ENCODE data around the gene APOOL. TPM values are rescaled to one million over a fixed set of nuclear protein-coding genes. Genes with fewer than 3 reads are reported as not detected.

APOOL gene
- total and polyA plus RNA-seq, 7 experiments from 2014 or later, result 6.1 to 14.8 (median 9.4) TPM

GRCh38 chrX:85024562-85024961 lies 20.9 kb downstream of the APOOL start:
- Mint-ChIP-seq H3K4me3 (no peak overlapping the region), H3K9me3 (peaks cover 0 to 7% (median 0%) of the 10 kb centered on the region in 11 donors), H3K27ac (no peak overlapping the region), H3K27me3 (no peaks in the 10 kb centered on the region), H3K4me1 (peaks cover 0 to 8% (median 2%) of the 10 kb centered on the region in 7 donors), H3K36me3 (peaks cover 0 to 35% (median 13%) of the 10 kb centered on the region in 5 donors)
- Histone ChIP-seq H3K4me1 (ENCODE audit: control insufficient read depth in 2 of 2, insufficient read depth in 2 of 2, low read length in 2 of 2) (no peaks in the 10 kb centered on the region), H3K9me3 (ENCODE audit: control insufficient read depth in 2 of 3, low read length in 3 of 3) (no peaks in the 10 kb centered on the region), H3K36me3 (ENCODE audit: control insufficient read depth in 2 of 3, insufficient read depth in 3 of 3, low read length in 3 of 3) (no peaks in the 10 kb centered on the region), H3K27ac (ENCODE audit: low read depth, low read length) (no peak overlapping the region), H3K4me3 (ENCODE audit: low read length) (no peak overlapping the region), H3K27me3 (ENCODE audit: control insufficient read depth in 2 of 2, insufficient read depth in 2 of 2, low read length in 2 of 2) (no peaks in the 10 kb centered on the region)
- no peak for ATAC-seq
- no peak for DNase-seq
- ChIA-PET CTCF (no interaction called here), POLR2A (no interaction called here)
- intact Hi-C loops (cut with micrococcal nuclease), result no loop called here

- ChIA-PET CTCF (no interaction called here), POLR2A (no interaction called here)
- H3K27ac Mint-ChIP-seq, result no peak overlapping the region
- no peaks in the 10 kb centered on the region for H3K27me3 Mint-ChIP-seq
- intact Hi-C loops (cut with micrococcal nuclease), result no loop called here
- H3K27me3 ChIP-seq (ENCODE audit: control insufficient read depth in 2 of 2, insufficient read depth in 2 of 2, low read length in 2 of 2), result no peaks in the 10 kb centered on the region
- H3K9me3 ChIP-seq (ENCODE audit: control insufficient read depth in 2 of 3, low read length in 3 of 3), result no peaks in the 10 kb centered on the region
- H3K36me3 ChIP-seq (ENCODE audit: control insufficient read depth in 2 of 3, insufficient read depth in 3 of 3, low read length in 3 of 3), result no peaks in the 10 kb centered on the region
- H3K4me3 ChIP-seq (ENCODE audit: low read length), result no peak overlapping the region
- H3K4me1 Mint-ChIP-seq, result peaks cover 0 to 8% (median 2%) of the 10 kb centered on the region in 7 donors
- peaks cover 0 to 5% (median 0%) of the 10 kb centered on the region in 11 donors for H3K9me3 Mint-ChIP-seq
- peaks cover 0 to 35% (median 13%) of the 10 kb centered on the region in 5 donors for H3K36me3 Mint-ChIP-seq
- ATAC-seq (no peak), DNase-seq (no peak)
- no peak overlapping the region for H3K4me3 Mint-ChIP-seq
- no peak overlapping the region for H3K27ac ChIP-seq (ENCODE audit: low read depth, low read length)
- no peaks in the 10 kb centered on the region for H3K4me1 ChIP-seq (ENCODE audit: control insufficient read depth in 2 of 2, insufficient read depth in 2 of 2, low read length in 2 of 2)
Measured at GRCh38 chrX:85026170-85026569, 22.5 kb downstream of the APOOL start.

GRCh38 chrX:85029043-85029442 lies 25.4 kb downstream of the APOOL start:
- no peaks in the 10 kb centered on the region for H3K9me3 ChIP-seq (ENCODE audit: control insufficient read depth in 2 of 3, low read length in 3 of 3)
- intact Hi-C loops (cut with micrococcal nuclease), result no loop called here
- no peaks in the 10 kb centered on the region for H3K4me1 ChIP-seq (ENCODE audit: control insufficient read depth in 2 of 2, insufficient read depth in 2 of 2, low read length in 2 of 2)
- H3K27me3 ChIP-seq (ENCODE audit: control insufficient read depth in 2 of 2, insufficient read depth in 2 of 2, low read length in 2 of 2), result no peaks in the 10 kb centered on the region
- Mint-ChIP-seq H3K9me3 (peaks cover 0 to 5% (median 0%) of the 10 kb centered on the region in 11 donors), H3K4me1 (peaks cover 0 to 8% (median 2%) of the 10 kb centered on the region in 7 donors), H3K27ac (no peak overlapping the region), H3K27me3 (no peaks in the 10 kb centered on the region), H3K36me3 (peaks cover 0 to 18% (median 4%) of the 10 kb centered on the region in 5 donors), H3K4me3 (no peak overlapping the region)
- no peak overlapping the region for H3K27ac ChIP-seq (ENCODE audit: low read depth, low read length)
- no peaks in the 10 kb centered on the region for H3K36me3 ChIP-seq (ENCODE audit: control insufficient read depth in 2 of 3, insufficient read depth in 3 of 3, low read length in 3 of 3)
- CTCF ChIA-PET, result no interaction called here
- ATAC-seq, result no peak
- POLR2A ChIA-PET, result no interaction called here
- no peak overlapping the region for H3K4me3 ChIP-seq (ENCODE audit: low read length)
- no peak for DNase-seq

- Mint-ChIP-seq H3K4me1 (peaks cover 0 to 21% (median 7%) of the 10 kb centered on the region in 7 donors), H3K36me3 (peaks cover 0 to 13% (median 4%) of the 10 kb centered on the region in 5 donors), H3K4me3 (no peak overlapping the region), H3K9me3 (peaks cover 0 to 4% (median 0%) of the 10 kb centered on the region in 11 donors), H3K27ac (no peak overlapping the region), H3K27me3 (no peaks in the 10 kb centered on the region)
- H3K27me3 ChIP-seq (ENCODE audit: control insufficient read depth in 2 of 2, insufficient read depth in 2 of 2, low read length in 2 of 2), result no peaks in the 10 kb centered on the region
- ATAC-seq (no peak), DNase-seq (no peak)
- no peak overlapping the region for H3K27ac ChIP-seq (ENCODE audit: low read depth, low read length)
- no peaks in the 10 kb centered on the region for H3K4me1 ChIP-seq (ENCODE audit: control insufficient read depth in 2 of 2, insufficient read depth in 2 of 2, low read length in 2 of 2)
- no peak overlapping the region for H3K4me3 ChIP-seq (ENCODE audit: low read length)
- no peaks in the 10 kb centered on the region for H3K9me3 ChIP-seq (ENCODE audit: control insufficient read depth in 2 of 3, low read length in 3 of 3)
- ChIA-PET POLR2A (interaction anchor here (0.6 kb wide), 1 partner anchor 133 kb away, joined by 3 read pairs; no protein-coding TSS in a partner anchor), CTCF (interaction anchor here (0.6 kb wide), 1 partner anchor 53 kb away, joined by 4 read pairs; no protein-coding TSS in a partner anchor)
- no peaks in the 10 kb centered on the region for H3K36me3 ChIP-seq (ENCODE audit: control insufficient read depth in 2 of 3, insufficient read depth in 3 of 3, low read length in 3 of 3)
- intact Hi-C loops (cut with micrococcal nuclease), result no loop called here
Measured at GRCh38 chrX:85031505-85031904, 27.8 kb downstream of the APOOL start.

GRCh38 chrX:85037114-85037513 lies 33.4 kb downstream of the APOOL start:
- ATAC-seq, result no peak
- POLR2A ChIA-PET, result no interaction called here

GRCh38 chrX:85051627-85052026 lies 48.0 kb downstream of the APOOL start:
- no peaks in the 10 kb centered on the region for H3K4me1 ChIP-seq (ENCODE audit: control insufficient read depth in 2 of 2, insufficient read depth in 2 of 2, low read length in 2 of 2)
- Mint-ChIP-seq H3K27ac (no peak overlapping the region), H3K4me3 (no peak overlapping the region), H3K9me3 (peaks cover 0 to 1% (median 0%) of the 10 kb centered on the region in 11 donors), H3K27me3 (no peaks in the 10 kb centered on the region), H3K4me1 (no peaks in the 10 kb centered on the region), H3K36me3 (peaks cover 0 to 1% (median under 1%) of the 10 kb centered on the region in 5 donors)
- H3K9me3 ChIP-seq (ENCODE audit: control insufficient read depth in 2 of 3, low read length in 3 of 3), result no peaks in the 10 kb centered on the region
- DNase-seq (no peak), ATAC-seq (no peak)
- intact Hi-C loops (cut with micrococcal nuclease), result loop anchor here in 1 of 2 donors (5.0 to 10.0 kb wide), 2 partner anchors 324 to 1007 kb away; no protein-coding TSS in a partner anchor
- POLR2A ChIA-PET, result no interaction called here
- CTCF ChIA-PET, result no interaction called here
- no peaks in the 10 kb centered on the region for H3K27me3 ChIP-seq (ENCODE audit: control insufficient read depth in 2 of 2, insufficient read depth in 2 of 2, low read length in 2 of 2)
- H3K4me3 ChIP-seq (ENCODE audit: low read length), result no peak overlapping the region
- no peaks in the 10 kb centered on the region for H3K36me3 ChIP-seq (ENCODE audit: control insufficient read depth in 2 of 3, insufficient read depth in 3 of 3, low read length in 3 of 3)
- no peak overlapping the region for H3K27ac ChIP-seq (ENCODE audit: low read depth, low read length)

More at GRCh38 chrX:85037114-85037513, 33.4 kb downstream of the APOOL start:
- Histone ChIP-seq H3K27me3 (ENCODE audit: control insufficient read depth in 2 of 2, insufficient read depth in 2 of 2, low read length in 2 of 2) (no peaks in the 10 kb centered on the region), H3K27ac (ENCODE audit: low read depth, low read length) (no peak overlapping the region), H3K4me1 (ENCODE audit: control insufficient read depth in 2 of 2, insufficient read depth in 2 of 2, low read length in 2 of 2) (no peaks in the 10 kb centered on the region), H3K4me3 (ENCODE audit: low read length) (no peak overlapping the region), H3K9me3 (ENCODE audit: control insufficient read depth in 2 of 3, low read length in 3 of 3) (no peaks in the 10 kb centered on the region), H3K36me3 (ENCODE audit: control insufficient read depth in 2 of 3, insufficient read depth in 3 of 3, low read length in 3 of 3) (no peaks in the 10 kb centered on the region)
- intact Hi-C loops (cut with micrococcal nuclease), result no loop called here
- Mint-ChIP-seq H3K36me3 (peaks cover 0 to 14% (median 7%) of the 10 kb centered on the region in 5 donors), H3K4me1 (peaks cover 0 to 53% (median 23%) of the 10 kb centered on the region in 7 donors), H3K27ac (no peak overlapping the region), H3K4me3 (no peak overlapping the region), H3K9me3 (peaks cover 0 to 24% (median 10%) of the 10 kb centered on the region in 11 donors), H3K27me3 (no peaks in the 10 kb centered on the region)
- no peak for DNase-seq
- CTCF ChIA-PET, result no interaction called here

- no peak overlapping the region for H3K4me3 ChIP-seq (ENCODE audit: low read length)
- no peaks in the 10 kb centered on the region for H3K9me3 ChIP-seq (ENCODE audit: control insufficient read depth in 2 of 3, low read length in 3 of 3)
- no peaks in the 10 kb centered on the region for H3K4me1 ChIP-seq (ENCODE audit: control insufficient read depth in 2 of 2, insufficient read depth in 2 of 2, low read length in 2 of 2)
- ATAC-seq (no peak), DNase-seq (no peak)
- peaks cover 0 to 1% (median 0%) of the 10 kb centered on the region in 11 donors for H3K9me3 Mint-ChIP-seq
- peaks cover 0 to 5% (median 4%) of the 10 kb centered on the region in 5 donors for H3K36me3 Mint-ChIP-seq
- no peak overlapping the region for H3K4me3 Mint-ChIP-seq
- ChIA-PET CTCF (no interaction called here), POLR2A (no interaction called here)
- intact Hi-C loops (cut with micrococcal nuclease), result loop anchor here in 1 of 2 donors (5.0 to 10.0 kb wide), 2 partner anchors 325 to 1007 kb away; no protein-coding TSS in a partner anchor
- H3K27me3 ChIP-seq (ENCODE audit: control insufficient read depth in 2 of 2, insufficient read depth in 2 of 2, low read length in 2 of 2), result no peaks in the 10 kb centered on the region
- H3K36me3 ChIP-seq (ENCODE audit: control insufficient read depth in 2 of 3, insufficient read depth in 3 of 3, low read length in 3 of 3), result no peaks in the 10 kb centered on the region
- H3K4me1 Mint-ChIP-seq, result no peaks in the 10 kb centered on the region
- no peak overlapping the region for H3K27ac ChIP-seq (ENCODE audit: low read depth, low read length)
- no peak overlapping the region for H3K27ac Mint-ChIP-seq
- H3K27me3 Mint-ChIP-seq, result no peaks in the 10 kb centered on the region
Measured at GRCh38 chrX:85052205-85052604, 48.5 kb downstream of the APOOL start.
